GM12874 (cell line): ENCODE results near the gene OR51A7.

Experiments
- TF ChIP-seq, protein P1 (sequence below): IDR thresholded peaks from 2 replicates; pipeline ENCODE4 v1.5.1; 2011; ENCODE audit warnings: low read depth, mild to moderate bottlenecking, control low read depth, low read length, moderate library complexity; ENCODE audit not compliant: insufficient read depth

OR51A7 gene, protein sequence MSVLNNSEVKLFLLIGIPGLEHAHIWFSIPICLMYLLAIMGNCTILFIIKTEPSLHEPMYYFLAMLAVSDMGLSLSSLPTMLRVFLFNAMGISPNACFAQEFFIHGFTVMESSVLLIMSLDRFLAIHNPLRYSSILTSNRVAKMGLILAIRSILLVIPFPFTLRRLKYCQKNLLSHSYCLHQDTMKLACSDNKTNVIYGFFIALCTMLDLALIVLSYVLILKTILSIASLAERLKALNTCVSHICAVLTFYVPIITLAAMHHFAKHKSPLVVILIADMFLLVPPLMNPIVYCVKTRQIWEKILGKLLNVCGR

DNA sequence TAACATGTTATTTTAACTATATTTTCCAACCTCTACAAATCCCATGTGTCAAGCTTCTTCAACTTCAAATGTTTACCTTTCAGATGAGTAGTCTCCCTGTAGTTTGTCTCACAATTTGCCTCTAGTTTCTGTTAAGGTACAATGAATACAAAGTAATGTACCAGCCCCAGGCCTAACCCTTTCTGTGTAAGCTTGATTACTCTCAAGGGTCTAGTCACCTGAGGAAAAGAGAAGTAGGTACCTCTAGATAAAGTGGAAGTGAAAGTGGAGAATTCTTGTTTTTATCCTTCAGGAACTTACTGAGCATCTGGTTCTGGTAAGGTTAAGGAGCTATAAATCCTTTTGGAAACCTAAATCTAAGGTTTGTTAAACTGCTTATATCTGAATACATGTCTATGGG is at the start of gene OR51A7:
Gene OR51A7, plus strand, starts transcription at position 300 of the 400 bp plus-strand sequence. CDS start 3,587 bp downstream, outside the sequence.
- TF ChIP-seq, protein P1, sequence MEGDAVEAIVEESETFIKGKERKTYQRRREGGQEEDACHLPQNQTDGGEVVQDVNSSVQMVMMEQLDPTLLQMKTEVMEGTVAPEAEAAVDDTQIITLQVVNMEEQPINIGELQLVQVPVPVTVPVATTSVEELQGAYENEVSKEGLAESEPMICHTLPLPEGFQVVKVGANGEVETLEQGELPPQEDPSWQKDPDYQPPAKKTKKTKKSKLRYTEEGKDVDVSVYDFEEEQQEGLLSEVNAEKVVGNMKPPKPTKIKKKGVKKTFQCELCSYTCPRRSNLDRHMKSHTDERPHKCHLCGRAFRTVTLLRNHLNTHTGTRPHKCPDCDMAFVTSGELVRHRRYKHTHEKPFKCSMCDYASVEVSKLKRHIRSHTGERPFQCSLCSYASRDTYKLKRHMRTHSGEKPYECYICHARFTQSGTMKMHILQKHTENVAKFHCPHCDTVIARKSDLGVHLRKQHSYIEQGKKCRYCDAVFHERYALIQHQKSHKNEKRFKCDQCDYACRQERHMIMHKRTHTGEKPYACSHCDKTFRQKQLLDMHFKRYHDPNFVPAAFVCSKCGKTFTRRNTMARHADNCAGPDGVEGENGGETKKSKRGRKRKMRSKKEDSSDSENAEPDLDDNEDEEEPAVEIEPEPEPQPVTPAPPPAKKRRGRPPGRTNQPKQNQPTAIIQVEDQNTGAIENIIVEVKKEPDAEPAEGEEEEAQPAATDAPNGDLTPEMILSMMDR: no peak

DNA sequence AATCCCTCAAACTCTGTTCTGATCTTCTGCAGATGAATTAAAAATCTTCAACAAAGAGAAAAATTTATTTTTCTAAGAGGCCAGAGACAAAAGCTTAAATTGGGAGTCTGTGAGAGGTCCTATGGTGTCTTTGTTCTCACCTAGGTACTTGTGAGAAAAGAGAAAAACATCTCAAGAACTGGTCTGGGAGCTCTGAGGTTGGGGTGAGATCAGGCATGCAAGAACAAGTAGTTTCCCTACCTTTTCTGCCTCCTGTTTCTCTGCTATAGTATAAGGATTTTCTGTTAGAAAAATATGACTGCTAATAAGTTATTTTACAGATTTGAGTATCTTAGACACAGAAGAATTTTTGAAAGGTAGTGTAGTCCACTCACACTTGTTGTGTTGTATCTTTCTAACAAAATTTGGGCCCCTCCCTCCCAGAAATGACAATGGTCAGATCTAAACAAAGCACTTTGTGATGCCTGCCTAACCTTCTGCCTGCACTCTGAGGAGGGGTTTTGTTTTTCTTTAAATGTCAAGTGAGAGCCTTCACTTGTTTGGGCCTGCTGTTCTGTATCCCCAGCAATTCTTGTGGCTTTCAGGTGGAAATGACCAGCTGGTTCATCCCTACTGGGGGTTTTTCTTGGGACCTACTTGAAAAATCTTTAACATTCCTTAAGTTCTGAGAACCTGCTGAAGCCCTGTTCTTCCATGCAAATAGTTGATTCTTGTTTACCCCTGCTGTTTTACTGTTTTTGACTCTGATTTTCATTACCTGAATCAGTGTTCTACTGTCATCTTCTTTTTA is 40.9 kb upstream of the OR51A7 start:
- TF ChIP-seq, protein P1: no peak

DNA sequence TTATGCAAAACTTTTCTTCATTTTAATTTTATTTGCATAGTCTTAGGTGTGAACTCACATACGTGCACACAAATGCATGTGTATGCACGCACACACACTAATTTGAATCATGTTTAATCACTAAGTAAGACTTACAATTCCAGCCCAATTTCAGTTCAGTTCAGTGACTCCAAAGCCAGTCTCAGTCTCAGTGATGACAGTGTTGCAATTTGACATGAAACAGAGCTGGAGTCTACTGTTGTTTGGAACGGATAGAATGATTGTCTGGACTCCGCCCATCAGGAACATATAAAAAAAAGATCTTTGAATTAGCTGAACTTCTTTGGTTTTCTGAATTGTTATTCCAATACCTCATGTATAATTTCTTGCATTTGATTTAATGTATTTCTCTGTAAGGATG is 39.7 kb upstream of the OR51A7 start:
- TF ChIP-seq, protein P1: no peak

DNA sequence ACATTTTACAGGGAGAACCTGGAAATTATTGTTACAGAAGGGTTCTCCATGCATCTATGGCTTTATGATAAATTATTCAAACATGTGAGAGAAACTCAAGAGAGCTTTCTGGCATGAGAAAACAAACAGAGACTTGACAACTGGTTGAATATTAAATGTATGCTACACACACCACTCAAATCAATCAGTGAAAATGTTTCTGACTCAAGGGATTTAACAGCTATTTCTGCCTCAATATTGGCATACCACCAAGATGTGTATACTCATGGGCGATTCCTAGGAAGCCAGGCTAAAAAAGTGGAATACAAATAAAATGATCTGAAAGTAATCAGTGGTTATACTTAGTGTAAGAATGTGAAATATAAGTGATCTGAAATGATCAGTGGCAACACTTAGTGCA is 37.7 kb upstream of the OR51A7 start:
- TF ChIP-seq, protein P1: no peak

DNA sequence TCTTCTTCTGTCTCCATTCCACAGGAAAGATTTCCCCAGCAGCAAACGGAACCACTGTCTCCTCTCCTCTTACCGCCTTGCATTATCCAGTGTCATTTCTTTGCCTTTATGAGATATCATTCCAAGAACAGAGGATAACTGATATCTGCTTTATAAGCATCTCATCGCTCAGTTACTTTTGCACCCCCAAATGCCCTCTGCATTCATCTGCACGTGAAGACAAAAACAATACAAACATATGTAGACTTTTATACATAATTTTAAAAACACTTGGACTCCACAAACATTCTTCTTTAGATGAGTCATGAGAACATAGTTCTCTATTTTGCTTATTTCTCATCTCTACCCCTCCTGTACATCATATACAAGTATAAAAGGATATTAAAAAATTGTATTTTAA is 22.4 kb upstream of the OR51A7 start:
- TF ChIP-seq, protein P1: no peak

DNA sequence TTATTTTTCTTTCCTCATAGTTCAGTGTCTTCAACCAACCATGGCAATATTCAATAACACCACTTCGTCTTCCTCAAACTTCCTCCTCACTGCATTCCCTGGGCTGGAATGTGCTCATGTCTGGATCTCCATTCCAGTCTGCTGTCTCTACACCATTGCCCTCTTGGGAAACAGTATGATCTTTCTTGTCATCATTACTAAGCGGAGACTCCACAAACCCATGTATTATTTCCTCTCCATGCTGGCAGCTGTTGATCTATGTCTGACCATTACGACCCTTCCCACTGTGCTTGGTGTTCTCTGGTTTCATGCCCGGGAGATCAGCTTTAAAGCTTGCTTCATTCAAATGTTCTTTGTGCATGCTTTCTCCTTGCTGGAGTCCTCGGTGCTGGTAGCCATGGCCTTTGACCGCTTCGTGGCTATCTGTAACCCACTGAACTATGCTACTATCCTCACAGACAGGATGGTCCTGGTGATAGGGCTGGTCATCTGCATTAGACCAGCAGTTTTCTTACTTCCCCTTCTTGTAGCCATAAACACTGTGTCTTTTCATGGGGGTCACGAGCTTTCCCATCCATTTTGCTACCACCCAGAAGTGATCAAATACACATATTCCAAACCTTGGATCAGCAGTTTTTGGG is 21.6 kb upstream of the OR51A7 start, which contains the start of gene OR51T1:
Gene OR51T1, plus strand, starts transcription at position 41 of the 641 bp plus-strand sequence. Its CDS starts 0 bp downstream, at position 41.
- TF ChIP-seq, protein P1: no peak

DNA sequence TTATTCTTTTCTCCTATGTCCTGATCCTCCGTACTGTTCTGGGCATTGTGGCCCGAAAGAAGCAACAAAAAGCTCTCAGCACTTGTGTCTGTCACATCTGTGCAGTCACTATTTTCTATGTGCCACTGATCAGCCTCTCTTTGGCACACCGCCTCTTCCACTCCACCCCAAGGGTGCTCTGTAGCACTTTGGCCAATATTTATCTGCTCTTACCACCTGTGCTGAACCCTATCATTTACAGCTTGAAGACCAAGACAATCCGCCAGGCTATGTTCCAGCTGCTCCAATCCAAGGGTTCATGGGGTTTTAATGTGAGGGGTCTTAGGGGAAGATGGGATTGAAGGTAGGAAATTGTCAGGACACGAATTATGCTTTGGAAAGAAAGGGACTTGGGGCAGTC is 21.0 kb upstream of the OR51A7 start:
- TF ChIP-seq, protein P1: no peak
